Mesenchymal stem cell (in vitro differentiated cells and primary cell): Measurements from ENCODE around the gene CAMTA1.

Experiments
- DNase-seq: peaks from one replicate; pipeline ENCODE4 v3.0.0-alpha.2; 2013
- H2AFZ ChIP-seq: one replicate; pipeline ENCODE4 v1.6.1; 2013; ENCODE audit warnings: low read depth, mild to moderate bottlenecking, control low read depth, inconsistent platforms, low read length, moderate library complexity
- H2AK5ac ChIP-seq: 2 replicates; pipeline ENCODE4 v1.6.1; 2013; ENCODE audit warnings: low read length, moderate library complexity, mild to moderate bottlenecking, inconsistent platforms; ENCODE audit not compliant: severe bottlenecking
- H2BK120ac ChIP-seq: one replicate; pipeline ENCODE4 v1.6.1; 2013; ENCODE audit warnings: low read depth, mild to moderate bottlenecking, inconsistent platforms, low read length, moderate library complexity
- H2BK12ac ChIP-seq, 2 experiments: one replicate each; pipeline ENCODE4 v1.6.1; 2013; ENCODE audit warnings: inconsistent platforms in 2 of 2, low read length in 2 of 2, mild to moderate bottlenecking in 2 of 2, moderate library complexity in 2 of 2, control low read depth in 1 of 2
- H2BK15ac ChIP-seq: one replicate; pipeline ENCODE4 v1.6.1; 2013; ENCODE audit warnings: mild to moderate bottlenecking, low read depth, inconsistent platforms; ENCODE audit not compliant: poor library complexity, severe bottlenecking
- H2BK5ac ChIP-seq: 2 replicates; pipeline ENCODE4 v1.6.1; 2013; ENCODE audit warnings: low read depth, mild to moderate bottlenecking, low read length, control low read depth, inconsistent platforms; ENCODE audit not compliant: poor library complexity, severe bottlenecking
- H3K14ac ChIP-seq, 2 experiments: one replicate each; pipeline ENCODE4 v1.6.1; 2013; ENCODE audit warnings: inconsistent platforms in 2 of 2, low read length in 2 of 2, control low read depth in 1 of 2, mild to moderate bottlenecking in 1 of 2, moderate library complexity in 1 of 2
- H3K18ac ChIP-seq, 2 experiments: one replicate each; pipeline ENCODE4 v1.6.1; 2013; ENCODE audit warnings: inconsistent platforms in 2 of 2, low read length in 2 of 2, control low read depth in 1 of 2, low read depth in 1 of 2, mild to moderate bottlenecking in 1 of 2
- H3K23ac ChIP-seq, 2 experiments: one replicate each; pipeline ENCODE4 v1.6.1; 2013; ENCODE audit warnings: inconsistent platforms in 2 of 2, low read length in 2 of 2, mild to moderate bottlenecking in 2 of 2, moderate library complexity in 2 of 2, control low read depth in 1 of 2
- H3K27ac ChIP-seq: 2 replicates; pipeline ENCODE4 v1.5.1; 2013; ENCODE audit warnings: mild to moderate bottlenecking, moderate library complexity, low read length, control low read depth, inconsistent platforms; ENCODE audit not compliant: poor library complexity, severe bottlenecking
- H3K27me3 ChIP-seq, 2 experiments: 2 replicates each; pipeline versions ENCODE4 v1.6.1 to v1.7.0; 2013; ENCODE audit warnings: low read length in 2 of 2, mild to moderate bottlenecking in 2 of 2, moderate library complexity in 2 of 2, control low read depth in 1 of 2, inconsistent platforms in 1 of 2; ENCODE audit not compliant: control insufficient read depth in 1 of 2, insufficient read depth in 1 of 2
- H3K36me3 ChIP-seq, 2 experiments: 2 replicates each; pipeline versions ENCODE4 v1.6.1 to v1.7.0; 2013; ENCODE audit warnings: low read length in 2 of 2, control low read depth in 1 of 2, inconsistent platforms in 1 of 2, low read depth in 1 of 2, mild to moderate bottlenecking in 1 of 2; ENCODE audit not compliant: insufficient read depth in 2 of 2, control insufficient read depth in 1 of 2
- H3K4ac ChIP-seq, 2 experiments: one replicate each; pipeline ENCODE4 v1.6.1; 2013; ENCODE audit warnings: inconsistent platforms in 2 of 2, low read length in 2 of 2, mild to moderate bottlenecking in 2 of 2, moderate library complexity in 2 of 2, control low read depth in 1 of 2, low read depth in 1 of 2
- H3K4me1 ChIP-seq: 2 replicates; pipeline ENCODE4 v1.6.1; 2013; ENCODE audit warnings: low read depth, low read length, control low read depth; ENCODE audit not compliant: control insufficient read depth, insufficient read depth
- H3K4me2 ChIP-seq: 2 replicates; pipeline ENCODE4 v1.6.1; 2013; ENCODE audit warnings: low read length, mild to moderate bottlenecking, inconsistent platforms; ENCODE audit not compliant: poor library complexity, severe bottlenecking
- H3K4me3 ChIP-seq, 2 experiments: 2 replicates each; pipeline versions ENCODE4 v1.5.1 to v1.7.0; 2013; ENCODE audit warnings: low read length in 2 of 2, mild to moderate bottlenecking in 2 of 2, control low read depth in 1 of 2, low read depth in 1 of 2; ENCODE audit not compliant: insufficient read depth in 1 of 2
- H3K79me1 ChIP-seq: replicated peaks from 2 replicates; pipeline ENCODE4 v1.6.1; 2013; ENCODE audit warnings: mild to moderate bottlenecking, control low read depth, low read length, inconsistent platforms; ENCODE audit not compliant: poor library complexity, severe bottlenecking
- H3K9ac ChIP-seq: 2 replicates; pipeline ENCODE4 v1.7.0; 2013; ENCODE audit warnings: mild to moderate bottlenecking, low read length, moderate library complexity
- H3K9me3 ChIP-seq: 2 replicates; pipeline ENCODE4 v1.7.0; 2013; ENCODE audit warnings: mild to moderate bottlenecking, low read length; ENCODE audit not compliant: control insufficient read depth
- H4K8ac ChIP-seq: one replicate; pipeline ENCODE4 v1.6.1; 2013; ENCODE audit warnings: inconsistent platforms, mild to moderate bottlenecking, low read length, moderate library complexity
- H4K91ac ChIP-seq: one replicate; pipeline ENCODE4 v1.6.1; 2013; ENCODE audit warnings: mild to moderate bottlenecking, low read length, inconsistent platforms
- WGBS: methylation state at CpG from one replicate; pipeline ENCODE4 v1.1.7; 2013; ENCODE audit warnings: mixed read lengths; 5-methylcytosine and 5-hydroxymethylcytosine counted together

CAMTA1 gene

DNA sequence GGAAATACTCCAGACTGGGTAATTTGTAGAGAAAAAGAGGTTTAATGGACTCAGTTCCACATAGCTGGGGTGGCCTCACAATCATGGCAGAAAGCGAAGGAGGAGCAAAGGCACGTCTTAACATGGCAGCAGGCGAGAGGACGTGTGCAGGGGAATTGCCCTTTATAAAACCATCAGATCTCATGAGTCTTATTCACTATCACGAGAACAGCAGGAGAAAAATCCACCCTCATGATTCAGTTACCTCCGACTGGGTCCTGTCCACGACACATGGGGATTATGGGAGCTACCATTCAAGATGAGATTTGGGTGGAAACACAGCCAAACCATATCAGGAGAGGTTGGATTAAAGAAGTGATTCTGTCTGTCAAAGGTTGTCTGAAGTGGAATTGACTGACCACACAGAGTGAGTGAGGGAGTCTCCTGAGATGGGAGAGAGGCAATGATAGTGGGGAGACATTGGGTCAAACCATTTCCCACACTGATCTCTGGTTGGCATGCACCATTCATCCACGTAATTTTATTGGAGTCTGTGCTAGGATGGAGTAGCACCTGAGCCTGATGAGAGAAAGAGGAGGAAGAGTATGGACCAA is 927.6 kb downstream of the CAMTA1 start:
- H2AFZ ChIP-seq: no peak overlapping the region
- H2BK12ac ChIP-seq: no peak overlapping the region
- H3K4me1 ChIP-seq: peaks cover under 1% of the 10 kb centered on the region
- H2BK5ac ChIP-seq: no peak overlapping the region
- no peaks in the 10 kb centered on the region for H3K36me3 ChIP-seq
- 94% methylated on average over 8 of the region's 8 CpGs for WGBS
- H3K4me2 ChIP-seq: no peak overlapping the region
- H3K18ac ChIP-seq: no peak overlapping the region
- peaks cover 4 to 45% of the 10 kb centered on the region in 2 experiments for H3K27me3 ChIP-seq
- H2BK120ac ChIP-seq: no peak overlapping the region
- H3K23ac ChIP-seq: no peak overlapping the region
- no peak overlapping the region for H4K91ac ChIP-seq
- no peak overlapping the region for H2AK5ac ChIP-seq
- no peak overlapping the region for H3K14ac ChIP-seq
- no peak overlapping the region for H3K4ac ChIP-seq
- H3K27ac ChIP-seq: no peak overlapping the region
- no peak overlapping the region for H2BK15ac ChIP-seq
- H3K9me3 ChIP-seq: no peaks in the 10 kb centered on the region
- H3K79me1 ChIP-seq: no peaks in the 10 kb centered on the region
- no peak overlapping the region for H3K4me3 ChIP-seq
- H4K8ac ChIP-seq: no peak overlapping the region
- DNase-seq: no peak
- no peak overlapping the region for H3K9ac ChIP-seq

DNA sequence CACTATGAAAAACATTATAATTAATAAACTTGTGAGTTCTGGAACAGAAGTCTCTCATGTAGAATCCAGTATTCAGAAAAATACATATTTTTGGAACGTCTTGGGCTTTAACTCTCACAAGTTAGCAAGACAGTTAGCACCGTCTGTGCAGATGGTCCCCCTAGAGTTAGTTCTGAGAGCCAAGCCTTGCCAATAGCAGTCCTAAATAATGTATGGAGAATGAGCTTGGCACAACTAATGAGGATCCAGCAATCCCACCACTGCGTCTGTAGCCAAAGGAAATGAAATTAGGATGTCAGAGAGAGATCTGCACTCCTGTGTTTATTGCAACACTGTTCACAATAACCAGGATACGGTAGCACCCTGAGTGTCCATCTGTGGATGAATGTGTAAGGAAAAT is 931.3 kb downstream of the CAMTA1 start:
- Histone ChIP-seq H4K91ac (no peak overlapping the region), H2AFZ (no peak overlapping the region), H3K9me3 (no peaks in the 10 kb centered on the region), H3K23ac (no peak overlapping the region), H3K18ac (no peak overlapping the region), H3K4me1 (peaks cover 3% of the 10 kb centered on the region), H2BK15ac (no peak overlapping the region), H3K14ac (no peak overlapping the region), H3K4me2 (no peak overlapping the region), H2BK12ac (no peak overlapping the region), H3K79me1 (no peaks in the 10 kb centered on the region), H2BK120ac (no peak overlapping the region), H3K4me3 (no peak overlapping the region), H4K8ac (no peak overlapping the region), H3K27ac (no peak overlapping the region), H2AK5ac (no peak overlapping the region), H3K4ac (no peak overlapping the region), H3K27me3 (peaks cover 4 to 65% of the 10 kb centered on the region in 2 experiments), H3K9ac (no peak overlapping the region), H3K36me3 (no peaks in the 10 kb centered on the region), H2BK5ac (no peak overlapping the region)
- DNase-seq: no peak
- 95% methylated on average over 4 of the region's 4 CpGs for WGBS

DNA sequence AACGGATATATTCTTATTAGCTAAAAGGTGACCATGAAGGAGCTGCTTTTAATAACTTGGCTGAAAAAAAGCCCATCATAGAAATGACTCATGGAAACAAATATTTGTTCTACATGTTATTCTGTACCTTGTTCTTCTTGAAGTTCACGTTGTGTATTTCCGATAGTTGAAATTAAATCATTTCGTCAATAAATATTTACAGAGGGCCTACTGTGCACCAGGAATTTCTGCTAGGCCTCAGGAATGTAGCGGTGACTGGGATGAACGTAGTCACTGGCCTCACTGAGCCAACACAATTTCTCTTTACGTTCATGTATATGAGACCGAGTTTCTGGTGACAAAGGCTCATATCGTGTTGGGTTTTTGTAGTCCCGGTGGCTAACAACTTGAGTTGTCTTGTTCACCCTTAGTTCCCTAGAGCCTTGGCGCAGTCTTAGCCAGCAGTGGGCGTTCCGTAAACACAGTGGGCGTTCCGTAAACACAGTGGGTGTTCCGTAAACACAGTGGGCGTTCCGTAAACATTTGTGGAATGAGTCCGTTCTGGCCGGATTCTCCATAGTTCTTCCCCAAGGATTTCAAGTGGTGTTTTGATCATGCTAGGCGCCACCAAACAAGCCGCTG is 932.6 kb downstream of the CAMTA1 start:
- no peak overlapping the region for H2BK120ac ChIP-seq
- H3K23ac ChIP-seq: no peak overlapping the region
- H3K36me3 ChIP-seq: no peaks in the 10 kb centered on the region
- no peak overlapping the region for H3K14ac ChIP-seq
- H2BK5ac ChIP-seq: no peak overlapping the region
- no peak overlapping the region for H2AFZ ChIP-seq
- DNase-seq: no peak
- no peak overlapping the region for H2AK5ac ChIP-seq
- H3K18ac ChIP-seq: no peak overlapping the region
- no peak overlapping the region for H4K91ac ChIP-seq
- H3K4ac ChIP-seq: no peak overlapping the region
- H4K8ac ChIP-seq: no peak overlapping the region
- H2BK12ac ChIP-seq: no peak overlapping the region
- no peak overlapping the region for H3K4me3 ChIP-seq
- H3K9ac ChIP-seq: no peak overlapping the region
- WGBS: 86% methylated on average over 21 of the region's 22 CpGs
- H3K4me1 ChIP-seq: peaks cover 3% of the 10 kb centered on the region
- H3K27me3 ChIP-seq: peaks cover 3 to 70% of the 10 kb centered on the region in 2 experiments
- no peaks in the 10 kb centered on the region for H3K79me1 ChIP-seq
- H3K27ac ChIP-seq: no peak overlapping the region
- no peak overlapping the region for H2BK15ac ChIP-seq
- H3K9me3 ChIP-seq: no peaks in the 10 kb centered on the region
- H3K4me2 ChIP-seq: no peak overlapping the region

DNA sequence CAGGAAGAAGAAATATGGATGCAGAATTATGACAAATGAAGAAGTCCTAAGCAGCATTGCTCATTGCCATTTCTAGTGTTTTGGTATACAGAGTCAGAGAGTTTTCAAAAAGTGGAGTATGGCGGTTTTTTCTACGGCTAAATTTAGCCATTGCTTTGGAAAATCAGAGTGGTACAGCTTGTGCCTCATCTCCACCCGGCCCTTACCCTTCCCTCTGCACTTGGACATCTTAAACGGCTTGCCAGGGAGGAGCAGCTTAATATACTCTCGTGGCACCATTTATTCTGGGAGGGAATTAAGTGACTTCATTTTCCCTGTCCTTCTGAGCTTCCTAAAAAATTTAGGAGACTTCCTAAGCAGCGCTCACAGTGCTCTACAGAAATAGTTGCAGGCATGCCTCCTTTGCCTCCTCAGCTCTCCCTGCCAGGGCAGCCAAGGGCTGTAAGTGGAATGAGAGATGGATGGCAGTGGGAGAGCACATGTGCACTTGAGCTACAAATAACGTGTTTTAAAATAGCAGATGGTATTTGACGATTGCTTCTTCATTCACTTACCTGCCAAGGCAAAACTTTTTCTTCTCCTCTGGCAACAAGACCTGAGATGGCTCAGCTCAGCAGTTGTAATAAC is 934.3 kb downstream of the CAMTA1 start:
- Histone ChIP-seq H3K9me3 (no peaks in the 10 kb centered on the region), H4K8ac (no peak overlapping the region), H4K91ac (no peak overlapping the region), H3K27ac (no peak overlapping the region), H2AFZ (no peak overlapping the region), H3K27me3 (peaks cover 0 to 63% of the 10 kb centered on the region in 2 experiments), H3K9ac (no peak overlapping the region), H3K4me2 (no peak overlapping the region), H3K4me3 (no peak overlapping the region), H3K36me3 (no peaks in the 10 kb centered on the region), H2BK15ac (no peak overlapping the region), H3K18ac (no peak overlapping the region), H3K14ac (no peak overlapping the region), H3K4ac (no peak overlapping the region), H2BK120ac (no peak overlapping the region), H2BK5ac (no peak overlapping the region), H3K4me1 (peaks cover 3% of the 10 kb centered on the region), H3K79me1 (no peaks in the 10 kb centered on the region), H3K23ac (no peak overlapping the region), H2AK5ac (no peak overlapping the region), H2BK12ac (no peak overlapping the region)
- no peak for DNase-seq
- WGBS: 87% methylated on average over 8 of the region's 8 CpGs
